Smooth muscle cell (in vitro differentiated cells): ENCODE results near the gene PRKAG2. TPM values are rescaled to one million over a fixed set of nuclear protein-coding genes. Genes with fewer than 3 reads are reported as not detected.

Source experiments
- DNase-seq: peaks from one replicate; lab custom pipeline; 2025; ENCODE audit not compliant: unreplicated experiment; lab: John Stamatoyannopoulos, UW
- H2AFZ ChIP-seq: fragments of 200-600 bp; sonication (generic); 2 replicates; pipeline ENCODE4 v1.6.0; 2016; ENCODE audit warnings: antibody characterized with exemption, low read depth, mild to moderate bottlenecking
- H3F3A ChIP-seq: fragments of 200-600 bp; sonication (generic); 2 replicates; pipeline ENCODE4 v1.6.0; 2017; ENCODE audit warnings: antibody characterized with exemption, low read depth
- H3K27ac ChIP-seq: fragments of 200-600 bp; sonication (generic); 2 replicates; pipeline ENCODE4 v1.5.1; 2016; ENCODE audit warnings: low read depth, mild to moderate bottlenecking
- H3K27me3 ChIP-seq: fragments of 200-600 bp; sonication (generic); 2 replicates; pipeline ENCODE4 v1.6.1; 2016; ENCODE audit warnings: low read depth, mild to moderate bottlenecking
- H3K36me3 ChIP-seq: fragments of 200-600 bp; sonication (generic); 2 replicates; pipeline ENCODE4 v1.5.1; 2016; ENCODE audit warnings: low read depth
- H3K4me1 ChIP-seq: fragments of 200-600 bp; sonication (generic); 2 replicates; pipeline ENCODE4 v1.5.1; 2016; ENCODE audit warnings: low read depth
- H3K4me2 ChIP-seq: fragments of 200-600 bp; sonication (generic); 2 replicates; pipeline ENCODE4 v1.6.0; 2016; ENCODE audit warnings: mild to moderate bottlenecking
- H3K4me3 ChIP-seq: fragments of 200-600 bp; sonication (generic); 2 replicates; pipeline ENCODE4 v1.5.1; 2016; ENCODE audit warnings: mild to moderate bottlenecking
- H3K79me2 ChIP-seq: fragments of 200-600 bp; sonication (generic); 2 replicates; pipeline ENCODE4 v1.6.0; 2016; ENCODE audit warnings: low read depth, mild to moderate bottlenecking
- H3K9ac ChIP-seq: fragments of 200-600 bp; sonication (generic); 2 replicates; pipeline ENCODE4 v1.6.0; 2016; ENCODE audit warnings: low read depth
- H3K9me3 ChIP-seq: fragments of 200-600 bp; sonication (generic); replicated peaks from 2 replicates; pipeline ENCODE4 v1.5.1; 2016; ENCODE audit warnings: low read depth
- H4K20me1 ChIP-seq: fragments of 200-600 bp; sonication (generic); 2 replicates; pipeline ENCODE4 v1.6.0; 2016; ENCODE audit warnings: low read depth
- CTCF ChIP-seq: fragments of 200-600 bp; sonication (generic); IDR thresholded peaks from 2 replicates; pipeline ENCODE4 v1.5.1; 2017; ENCODE audit warnings: borderline replicate concordance, mild to moderate bottlenecking, antibody characterized with exemption; ENCODE audit not compliant: insufficient read depth, poor library complexity, severe bottlenecking
- WGBS: methylation state at CpG from one replicate; pipeline ENCODE4 v1.1.7; 2016; ENCODE audit warnings: low lambda C conversion rate; 5-methylcytosine and 5-hydroxymethylcytosine counted together
- polyA plus RNA-seq: library from polyadenylated mRNA; unstranded; fragments of >200 nt; fragmentation: Nextera tagmentation; extraction: Ambion mirVana; gene quantifications from 2 replicates; pipeline ENCODE4 v1.2.1, GENCODE V29; 2016
- total RNA-seq: library from RNA; depleted of rRNA; stranded (reverse); fragments of >200 nt; gene quantifications from 2 replicates; pipeline ENCODE4 v1.2.3, GENCODE V29; 2014

PRKAG2 gene
- total and polyA plus RNA-seq, 2 experiments from 2014 or later: 3.5 to 3.9 TPM

DNA sequence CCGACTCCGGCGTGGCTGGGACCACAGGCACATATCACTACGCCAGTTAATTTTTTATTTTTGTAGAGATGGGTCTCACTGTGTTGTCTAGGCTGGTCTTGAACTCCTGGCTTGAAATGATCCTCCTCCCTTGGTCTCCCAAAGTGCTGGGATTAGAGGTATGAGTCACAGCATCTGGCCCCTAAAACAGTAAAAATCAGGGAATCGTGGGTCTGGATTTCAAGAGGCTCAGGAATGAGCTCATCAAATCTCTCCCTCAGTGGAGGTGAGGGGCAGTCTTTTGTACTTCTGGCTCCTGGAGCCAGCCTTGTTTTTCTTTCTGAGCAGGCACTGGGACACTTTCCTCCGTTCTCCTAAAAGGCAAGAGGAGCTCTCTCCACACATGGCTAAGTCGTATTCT is 325.1 kb downstream of the PRKAG2 start:
- no peak overlapping the region for H3K4me3 ChIP-seq
- 67% methylated on average over 7 of the region's 7 CpGs for WGBS
- TF ChIP-seq CTCF: no peak
- H3K36me3 ChIP-seq: no peaks in the 10 kb centered on the region
- no peak overlapping the region for H3K4me2 ChIP-seq
- no peak overlapping the region for H2AFZ ChIP-seq
- H3K9me3 ChIP-seq: no peaks in the 10 kb centered on the region
- no peaks in the 10 kb centered on the region for H3F3A ChIP-seq
- DNase-seq: no peak
- H3K27me3 ChIP-seq: no peaks in the 10 kb centered on the region
- H3K79me2 ChIP-seq: no peaks in the 10 kb centered on the region
- no peak overlapping the region for H3K9ac ChIP-seq
- no peaks in the 10 kb centered on the region for H4K20me1 ChIP-seq
- peaks cover 3% of the 10 kb centered on the region for H3K4me1 ChIP-seq
- H3K27ac ChIP-seq: no peak overlapping the region

- H3K4me1 ChIP-seq: peaks cover 3% of the 10 kb centered on the region
- H3K79me2 ChIP-seq: no peaks in the 10 kb centered on the region
- H3K4me3 ChIP-seq: no peak overlapping the region
- 31% methylated on average over 3 of the region's 3 CpGs for WGBS
- peaks cover 4% of the 10 kb centered on the region for H3K27me3 ChIP-seq
- H3K36me3 ChIP-seq: no peaks in the 10 kb centered on the region
- H2AFZ ChIP-seq: no peak overlapping the region
- no peaks in the 10 kb centered on the region for H4K20me1 ChIP-seq
- no peak for DNase-seq
- no peaks in the 10 kb centered on the region for H3K9me3 ChIP-seq
- no peak overlapping the region for H3K4me2 ChIP-seq
- no peak for TF ChIP-seq CTCF
- H3K27ac ChIP-seq: no peak overlapping the region
- no peak overlapping the region for H3K9ac ChIP-seq
- no peaks in the 10 kb centered on the region for H3F3A ChIP-seq
These were observed 326.1 kb downstream of the PRKAG2 start for GRCh38 chr7:151550656-151551286.

- H3K27me3 ChIP-seq: peaks cover 4% of the 10 kb centered on the region
- H3K79me2 ChIP-seq: no peaks in the 10 kb centered on the region
- 97% methylated on average over 6 of the region's 6 CpGs for WGBS
- H4K20me1 ChIP-seq: no peaks in the 10 kb centered on the region
- H3K27ac ChIP-seq: no peak overlapping the region
- H3K4me3 ChIP-seq: no peak overlapping the region
- H3K9me3 ChIP-seq: no peaks in the 10 kb centered on the region
- H3K4me2 ChIP-seq: no peak overlapping the region
- no peak for DNase-seq
- no peak for TF ChIP-seq CTCF
- no peak overlapping the region for H3K9ac ChIP-seq
- no peak overlapping the region for H2AFZ ChIP-seq
- H3K36me3 ChIP-seq: no peaks in the 10 kb centered on the region
- peaks cover 3% of the 10 kb centered on the region for H3K4me1 ChIP-seq
- H3F3A ChIP-seq: no peaks in the 10 kb centered on the region
These were observed 327.3 kb downstream of the PRKAG2 start for GRCh38 chr7:151549644-151550043.

- no peaks in the 10 kb centered on the region for H4K20me1 ChIP-seq
- no peak overlapping the region for H3K4me3 ChIP-seq
- WGBS: 98% methylated on average over 7 of the region's 7 CpGs
- peaks cover 4% of the 10 kb centered on the region for H3K27me3 ChIP-seq
- no peaks in the 10 kb centered on the region for H3K9me3 ChIP-seq
- no peak overlapping the region for H2AFZ ChIP-seq
- H3K4me1 ChIP-seq: peaks cover 3% of the 10 kb centered on the region
- no peaks in the 10 kb centered on the region for H3F3A ChIP-seq
- TF ChIP-seq CTCF: no peak
- no peak overlapping the region for H3K9ac ChIP-seq
- H3K27ac ChIP-seq: no peak overlapping the region
- no peak overlapping the region for H3K4me2 ChIP-seq
- DNase-seq: no peak
- no peaks in the 10 kb centered on the region for H3K36me3 ChIP-seq
- H3K79me2 ChIP-seq: no peaks in the 10 kb centered on the region
These were observed 327.8 kb downstream of the PRKAG2 start for GRCh38 chr7:151549083-151549482.
